GM19240 (cell line): Measurements from ENCODE around the gene HOXC5.

ENCODE experiments used
- DNase-seq: peaks from one replicate; pipeline ENCODE4 v3.0.0; 2011; ENCODE audit warnings: low spot score; ENCODE audit not compliant: insufficient read length

HOXC5 gene

DNA sequence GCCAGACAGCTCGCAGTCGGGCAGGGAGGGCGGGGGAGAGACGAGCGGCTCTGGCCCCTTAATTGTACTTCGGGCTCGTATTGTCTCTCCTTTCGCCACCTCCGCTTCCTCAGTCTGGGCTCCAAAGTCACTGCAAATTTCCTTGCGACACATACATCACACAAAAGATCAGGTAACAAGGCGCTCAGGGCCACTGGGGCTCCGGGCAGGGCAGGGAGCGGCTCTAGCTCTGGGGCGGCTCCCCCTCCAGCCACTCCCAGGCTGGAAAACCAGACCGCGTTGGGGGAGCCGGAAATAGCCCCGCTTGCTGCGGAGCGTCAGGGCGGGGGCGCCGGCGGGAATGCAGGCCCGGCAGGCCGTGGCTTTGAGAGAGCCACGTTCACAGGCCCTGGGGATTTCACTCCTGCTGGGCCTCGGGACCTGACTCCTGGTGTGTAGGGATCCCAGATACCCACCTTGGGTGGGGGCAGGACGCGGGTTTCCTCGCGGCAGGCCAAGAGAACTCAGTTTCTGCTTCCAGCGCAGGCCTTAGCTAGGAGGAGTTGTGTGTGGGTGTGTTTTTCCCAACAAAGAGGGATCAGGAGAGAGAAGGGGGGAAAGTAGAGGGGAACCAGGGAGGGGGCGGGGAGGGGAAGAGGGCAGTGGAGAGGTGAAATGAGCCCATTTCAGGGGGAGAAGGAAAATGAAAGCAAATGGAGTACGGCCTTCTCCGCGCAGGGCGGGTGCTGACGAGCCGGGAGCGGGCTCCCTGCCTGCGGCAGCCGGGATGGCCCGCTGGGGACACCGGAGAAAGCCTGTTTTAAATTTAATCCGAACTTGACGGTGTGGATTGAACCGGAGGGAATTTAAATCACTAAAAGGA, 37.2 kb upstream of the HOXC5 start:
- no peak for DNase-seq

GRCh38 chr12:53996240-53997203, 36.3 kb upstream of the HOXC5 start:
- no peak for DNase-seq

- no peak for DNase-seq
These were observed 35.4 kb upstream of the HOXC5 start for GRCh38 chr12:53997204-53998109.

DNA sequence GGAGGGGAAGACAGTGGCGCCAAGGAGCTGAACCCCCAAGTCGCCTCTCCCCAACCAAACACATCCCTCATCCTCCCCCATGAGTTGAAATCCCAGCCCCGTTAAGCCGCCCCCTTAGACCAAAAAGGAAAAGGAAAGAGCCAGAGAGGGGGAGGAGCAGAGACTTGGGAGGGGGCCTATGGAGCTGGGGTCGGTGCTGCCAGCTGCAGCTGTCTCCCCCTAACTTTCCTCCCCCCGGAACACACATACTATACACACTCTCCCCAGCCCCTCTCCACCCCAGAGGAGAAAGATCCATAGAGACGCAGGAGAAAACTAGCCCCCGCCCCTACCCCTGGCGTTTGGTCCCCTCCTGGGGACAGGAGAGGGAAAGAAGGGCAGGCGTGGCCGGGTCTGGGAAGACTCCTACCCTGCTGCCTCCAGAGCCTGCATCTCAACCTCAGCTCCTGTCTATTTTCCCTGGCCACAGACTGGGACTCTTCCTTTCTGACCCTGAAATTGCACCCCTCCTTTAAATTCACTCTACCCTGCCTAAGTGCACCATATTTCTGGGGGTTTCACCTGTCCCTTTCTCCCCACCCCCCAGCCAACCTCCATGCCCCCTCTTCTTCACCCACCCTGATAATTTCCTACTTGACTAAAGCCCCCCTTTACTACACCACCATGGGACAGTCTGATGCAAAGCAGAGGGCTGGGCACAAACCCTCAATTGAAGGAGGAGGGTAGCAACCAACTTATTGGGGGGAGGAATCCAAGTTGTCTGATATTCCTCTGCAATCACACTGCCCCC, 34.5 kb upstream of the HOXC5 start:
- no peak for DNase-seq

DNA sequence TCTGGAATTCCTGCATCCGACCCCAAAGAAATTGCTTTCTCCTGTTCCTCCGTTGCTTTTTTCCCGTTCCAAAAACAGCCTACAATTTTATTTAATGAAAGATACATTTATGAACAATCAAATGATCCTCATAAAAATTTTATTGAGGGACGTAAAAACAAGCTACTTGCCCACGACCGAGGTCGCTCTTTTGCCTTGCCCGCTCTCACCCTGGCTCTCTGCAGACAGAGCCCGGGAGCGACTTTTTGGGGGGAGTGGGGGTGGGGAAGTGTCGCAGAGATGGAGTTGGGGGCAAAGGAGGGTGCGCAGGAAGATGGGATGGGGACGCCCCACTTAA, 34.0 kb upstream of the HOXC5 start:
- no peak for DNase-seq

GRCh38 chr12:53999559-54000115, 33.2 kb upstream of the HOXC5 start:
- no peak for DNase-seq

DNA sequence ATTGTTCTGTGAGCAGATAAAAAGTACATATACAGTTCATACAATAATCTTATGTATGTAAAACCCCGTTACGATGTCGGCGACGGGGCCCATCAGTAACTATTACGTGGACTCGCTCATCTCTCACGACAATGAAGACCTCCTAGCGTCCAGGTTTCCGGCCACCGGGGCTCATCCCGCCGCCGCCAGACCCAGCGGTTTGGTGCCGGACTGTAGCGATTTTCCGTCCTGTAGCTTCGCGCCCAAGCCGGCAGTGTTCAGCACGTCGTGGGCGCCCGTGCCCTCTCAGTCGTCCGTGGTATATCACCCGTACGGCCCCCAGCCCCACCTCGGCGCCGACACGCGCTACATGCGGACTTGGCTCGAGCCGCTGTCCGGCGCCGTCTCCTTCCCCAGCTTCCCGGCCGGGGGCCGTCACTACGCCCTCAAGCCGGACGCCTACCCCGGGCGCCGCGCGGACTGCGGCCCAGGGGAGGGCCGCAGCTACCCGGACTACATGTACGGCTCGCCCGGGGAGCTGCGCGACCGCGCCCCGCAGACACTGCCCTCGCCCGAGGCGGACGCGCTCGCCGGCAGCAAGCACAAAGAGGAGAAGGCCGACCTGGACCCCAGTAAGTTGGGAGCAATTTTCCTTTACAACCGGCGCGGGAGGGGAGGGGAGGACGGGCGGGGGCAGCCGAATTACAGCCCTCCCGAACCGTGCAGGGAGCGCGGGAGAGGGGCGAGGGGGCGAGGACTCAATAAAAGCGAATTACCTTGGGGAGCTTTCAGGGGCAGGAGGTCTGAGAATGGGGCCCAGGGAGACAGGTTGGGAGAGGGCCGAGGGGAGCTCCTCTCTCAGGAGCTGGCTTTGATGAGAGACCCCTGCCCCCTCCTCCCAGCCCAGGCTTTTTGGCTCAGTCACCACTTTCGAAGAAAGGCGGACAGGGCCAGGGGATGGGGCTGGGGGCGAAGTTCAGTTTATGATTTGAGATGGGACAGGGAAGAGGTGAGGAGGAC, 32.4 kb upstream of the HOXC5 start, which contains the start of gene HOXC9:
TSS of gene HOXC9 (plus strand) at position 46 of the 999 bp plus-strand sequence. CDS start at position 74, 28 bp downstream.
- DNase-seq = no peak

GRCh38 chr12:54001283-54002187, 31.3 kb upstream of the HOXC5 start:
- DNase-seq = no peak

DNA sequence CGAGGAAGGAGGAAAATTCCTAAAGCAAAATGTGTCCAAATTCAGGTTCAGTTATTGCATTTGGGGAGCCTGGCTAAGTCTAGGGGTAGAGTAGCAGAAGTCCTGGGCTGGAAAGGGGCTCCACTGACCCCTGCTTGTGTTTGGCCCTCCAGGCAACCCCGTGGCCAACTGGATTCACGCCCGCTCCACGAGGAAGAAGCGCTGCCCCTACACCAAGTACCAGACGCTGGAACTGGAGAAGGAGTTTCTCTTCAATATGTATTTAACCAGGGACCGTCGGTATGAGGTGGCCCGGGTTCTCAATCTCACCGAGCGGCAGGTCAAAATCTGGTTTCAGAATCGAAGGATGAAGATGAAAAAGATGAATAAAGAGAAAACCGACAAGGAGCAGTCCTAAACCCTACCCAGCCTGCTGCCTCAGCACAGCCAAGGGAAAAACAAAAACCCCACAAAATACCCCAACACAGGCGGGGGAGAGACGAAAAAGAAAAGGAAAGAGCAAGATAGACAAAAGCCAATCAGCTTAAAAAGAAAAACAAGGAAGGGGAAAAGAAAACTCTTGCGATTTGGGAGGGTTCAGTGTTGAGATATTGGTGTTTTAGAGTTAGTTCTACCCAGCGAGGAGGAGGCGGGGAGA, 30.5 kb upstream of the HOXC5 start:
- no peak for DNase-seq

GRCh38 chr12:54002915-54003389, 29.9 kb upstream of the HOXC5 start:
- DNase-seq = no peak

DNA sequence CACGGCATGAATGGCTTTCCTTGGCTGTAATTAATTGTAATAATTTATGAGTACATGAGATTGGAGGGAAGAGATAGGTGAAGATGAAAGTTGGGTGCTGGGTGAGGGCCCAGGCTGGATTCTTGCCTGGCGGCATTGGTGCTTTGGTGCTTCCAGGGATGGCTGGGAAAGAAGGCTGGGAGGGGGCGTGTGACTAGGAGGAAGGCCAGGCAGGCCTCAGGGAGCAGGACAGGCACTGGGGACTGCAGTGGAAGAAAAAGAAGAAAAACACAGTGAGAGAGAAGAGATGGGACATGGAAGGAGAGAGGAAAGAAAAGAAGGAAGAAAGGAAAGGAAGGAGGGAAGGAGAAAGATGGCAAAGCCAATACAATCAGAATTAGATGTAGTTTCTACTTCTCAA, 29.2 kb upstream of the HOXC5 start:
- DNase-seq = no peak

GRCh38 chr12:54004063-54004840, 28.6 kb upstream of the HOXC5 start:
- no peak for DNase-seq

DNA sequence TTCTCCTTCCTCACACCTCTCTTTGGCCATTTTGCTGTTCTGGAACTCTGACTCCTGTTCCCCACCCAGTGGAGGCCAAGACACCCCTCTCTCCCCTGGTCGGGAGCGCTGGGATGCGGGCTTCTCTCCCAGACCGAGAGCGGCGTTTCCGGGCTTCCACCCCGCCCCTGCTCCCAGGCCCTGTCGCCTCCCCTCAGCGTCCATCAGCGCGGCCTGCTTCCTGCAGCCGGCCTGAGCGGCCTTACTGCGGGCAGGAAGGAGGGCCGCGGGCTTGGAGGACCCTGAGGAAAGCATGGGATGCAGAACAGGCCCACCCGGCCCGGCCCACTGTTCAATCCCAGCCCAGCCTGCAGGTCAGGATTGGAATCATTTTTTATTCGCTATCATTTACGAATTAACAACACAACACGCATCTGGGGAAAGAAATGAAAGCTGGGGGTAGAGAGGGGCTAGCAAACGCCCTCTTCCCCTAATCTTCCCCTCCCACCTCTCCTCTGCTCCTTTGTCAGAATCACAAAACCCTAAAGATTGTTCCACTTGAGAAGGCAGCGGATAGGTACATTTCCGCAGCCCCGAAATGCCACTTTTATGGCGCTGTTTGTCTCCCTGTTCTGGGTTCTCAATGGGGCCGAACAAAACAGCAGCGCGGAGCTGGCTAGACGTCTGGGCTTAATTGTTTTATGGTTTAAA, 27.9 kb upstream of the HOXC5 start:
- no peak for DNase-seq

DNA sequence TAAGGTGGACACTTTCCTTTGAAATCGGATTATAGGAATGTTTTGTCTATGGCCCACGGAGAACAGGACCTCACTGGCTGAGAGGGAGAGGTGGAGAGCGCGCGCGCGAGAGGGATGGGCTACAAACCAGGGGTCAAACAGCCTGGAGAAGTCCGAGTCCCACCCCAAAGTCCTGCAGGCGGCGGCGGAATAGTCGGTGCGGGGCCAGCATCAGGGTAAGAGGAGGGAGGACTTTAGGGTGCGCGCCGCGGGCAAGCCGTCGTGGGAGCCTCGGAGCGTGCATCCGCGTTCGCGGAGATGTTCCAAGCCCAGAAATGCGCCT, 27.4 kb upstream of the HOXC5 start:
- DNase-seq = no peak

GRCh38 chr12:54005853-54006558, 26.8 kb upstream of the HOXC5 start:
- DNase-seq = peak; percentile 85
